K562 (cell line): Measurements from ENCODE around the gene GAL3ST2. TPM values are rescaled to one million over a fixed set of nuclear protein-coding genes. Genes with fewer than 3 reads are reported as not detected.

Source experiments
- ATAC-seq: fragments of 200-7000 bp; cut with Tn5 transposase; 3 replicates; pipeline ENCODE4 v1.9.1; 2020; ENCODE audit warnings: moderate library complexity
- BruUV-seq: library from RNA; stranded (reverse); fragments of 400-500 nt; replicated peaks from 2 replicates; lab custom pipeline; 2021; lab: Mats Ljungman, UMichigan
- CTCF ChIA-PET: fragments of 300-600 bp; formaldehyde crosslinking; extraction: SDS; loops from one replicate; lab custom pipeline; 2021; ENCODE audit warnings: low intra/inter-chr PET ratio; lab: Yijun Ruan, JAX
- POLR2A ChIA-PET: fragments of 300-600, 350-650 bp; sonication (Branson Sonifier 250); formaldehyde crosslinking; extraction: SDS; loops from one replicate; lab custom pipeline; 2021; ENCODE audit warnings: antibody characterized with exemption, inconsistent platforms; lab: Yijun Ruan, JAX
- DNase-seq, 4 experiments: peaks; one replicate each; pipeline versions ENCODE4 v3.0.0 to v3.0.0-alpha.2; 2011 to 2018; ENCODE audit warnings: low spot score in 3 of 4, mixed read lengths in 3 of 4; ENCODE audit errors: extremely low read depth in 1 of 4
- FAIRE-seq: peaks from 2 replicates; lab custom pipeline; 2011; peaks lifted over from hg19 to GRCh38; lab: Jason Lieb, UNC
- H2AFZ ChIP-seq: 2 replicates; pipeline ENCODE4 v1.6.0; 2011; ENCODE audit warnings: low read depth, low read length, control low read depth, inconsistent platforms
- H3K27ac ChIP-seq: fragments of 200-600 bp; 3 replicates; pipeline ENCODE4 v1.8.0; 2011; ENCODE audit warnings: low read depth, mild to moderate bottlenecking, control low read depth, inconsistent platforms, low read length, moderate library complexity, mixed read lengths; ENCODE audit errors: extremely low read depth
- H3K27me3 ChIP-seq, 2 experiments: fragments of 300-600 bp in 1 of 2; 2 replicates in 1 of 2; 3 replicates in 1 of 2; pipeline versions ENCODE4 v1.6.0 to v1.8.0; 2011; ENCODE audit warnings: inconsistent platforms in 2 of 2, low read length in 2 of 2, mild to moderate bottlenecking in 1 of 2, mixed read lengths in 1 of 2, moderate library complexity in 1 of 2; ENCODE audit not compliant: control insufficient read depth in 2 of 2, insufficient read depth in 2 of 2
- H3K36me3 ChIP-seq: fragments of 300-600 bp; 3 replicates; pipeline ENCODE4 v1.8.0; 2011; ENCODE audit warnings: mild to moderate bottlenecking, low read length, inconsistent platforms; ENCODE audit not compliant: control insufficient read depth, insufficient read depth
- H3K4me1 ChIP-seq, 2 experiments: fragments of 200-600 bp in 1 of 2; replicated peaks in 1 of 2; 2 replicates in 1 of 2; 3 replicates in 1 of 2; pipeline versions ENCODE4 v1.5.1 to v1.8.0; 2011; ENCODE audit warnings: inconsistent platforms in 2 of 2, low read length in 2 of 2, mild to moderate bottlenecking in 1 of 2, mixed read lengths in 1 of 2, moderate library complexity in 1 of 2; ENCODE audit not compliant: control insufficient read depth in 2 of 2, insufficient read depth in 2 of 2
- H3K4me2 ChIP-seq: 2 replicates; pipeline ENCODE4 v1.6.1; 2011; ENCODE audit warnings: low read length, control low read depth, inconsistent platforms, mixed read lengths; ENCODE audit not compliant: insufficient read depth
- H3K4me3 ChIP-seq: fragments of 200-600 bp; sonication (generic), shearing (Covaris generic); 2 replicates; pipeline ENCODE4 v1.5.1; 2016; ENCODE audit warnings: control low read depth, inconsistent platforms
- H3K79me2 ChIP-seq: fragments of 200-600 bp; 3 replicates; pipeline ENCODE4 v1.8.0; 2011; ENCODE audit warnings: low read length, inconsistent platforms; ENCODE audit not compliant: control insufficient read depth, insufficient read depth
- H3K9ac ChIP-seq, 2 experiments: 2 replicates each; pipeline versions ENCODE4 v1.6.0 to v1.6.1; 2011; ENCODE audit warnings: low read depth in 2 of 2, low read length in 2 of 2, control low read depth in 1 of 2, inconsistent platforms in 1 of 2, mild to moderate bottlenecking in 1 of 2, mixed read lengths in 1 of 2; ENCODE audit not compliant: insufficient read depth in 1 of 2
- H3K9me1 ChIP-seq: one replicate; pipeline ENCODE4 v1.6.0; 2011; ENCODE audit warnings: inconsistent platforms, mild to moderate bottlenecking, low read length, moderate library complexity; ENCODE audit not compliant: control insufficient read depth, insufficient read depth
- H3K9me3 ChIP-seq: replicated peaks from 2 replicates; pipeline ENCODE4 v1.5.1; 2011; ENCODE audit warnings: low read depth, low read length, inconsistent platforms; ENCODE audit not compliant: control insufficient read depth, insufficient read depth
- H4K20me1 ChIP-seq: replicated peaks from 2 replicates; pipeline ENCODE4 v1.6.1; 2011; ENCODE audit warnings: low read length, inconsistent platforms, mixed read lengths; ENCODE audit not compliant: control insufficient read depth, insufficient read depth
- ESRRB ChIP-seq: fragments of 250-450 bp; sonication (Bioruptor Pico); IDR thresholded peaks from 2 replicates; pipeline ENCODE4 v1.5.0; 2020; ENCODE audit warnings: mild to moderate bottlenecking, moderate library complexity, borderline replicate concordance
- FOSL1 ChIP-seq: fragments of 200-800 bp; sonication (Bioruptor generic); conservative IDR thresholded peaks from 2 replicates; pipeline ENCODE4 v1.6.1; 2016; ENCODE audit warnings: missing genetic modification characterization, missing compliant biosample characterization
- FOXJ3 ChIP-seq: sonication (generic); formaldehyde crosslinking; IDR thresholded peaks from 2 replicates; pipeline ENCODE4 v1.4.0; 2020; ENCODE audit warnings: mild to moderate bottlenecking, missing genetic modification reagents
- HBP1 ChIP-seq: fragments of 450-650 bp; formaldehyde crosslinking; IDR thresholded peaks from 2 replicates; pipeline ENCODE4 v1.4.0; 2022; ENCODE audit warnings: missing genetic modification characterization
- HNRNPH1 ChIP-seq: fragments of 200-400 bp; formaldehyde crosslinking; optimal IDR thresholded peaks from 2 replicates; pipeline ENCODE3; 2017; ENCODE audit warnings: low read depth, mild to moderate bottlenecking, low read length, moderate library complexity
- LEF1 ChIP-seq: fragments of 450-650 bp; IDR thresholded peaks from 2 replicates; pipeline ENCODE4 v1.6.1; 2016; ENCODE audit warnings: mild to moderate bottlenecking
- NFE2 ChIP-seq: IDR thresholded peaks from 2 replicates; pipeline ENCODE4 v1.6.1; 2014; ENCODE audit warnings: antibody characterized with exemption, low read depth
- RBM39 ChIP-seq: fragments of 200-400 bp; formaldehyde crosslinking; optimal IDR thresholded peaks from 2 replicates; pipeline ENCODE3; 2018; ENCODE audit warnings: low read depth, low read length
- SAFB ChIP-seq: fragments of 200-400 bp; formaldehyde crosslinking; IDR thresholded peaks from 2 replicates; pipeline ENCODE4 v1.6.1; 2017; ENCODE audit warnings: low read depth, low read length, borderline replicate concordance
- SIRT6 ChIP-seq: IDR thresholded peaks from one replicate; pipeline ENCODE4 v1.6.1; 2012; ENCODE audit warnings: low read depth, mild to moderate bottlenecking, control low read depth, inconsistent platforms, low read length, moderate library complexity
- TSC22D4 ChIP-seq: fragments of 450-650 bp; IDR thresholded peaks from 2 replicates; pipeline ENCODE4 v1.6.1; 2016; ENCODE audit warnings: missing genetic modification characterization, missing biosample characterization, control low read depth
- XRCC3 ChIP-seq: fragments of 450-650 bp; IDR thresholded peaks from 2 replicates; pipeline ENCODE4 v1.6.1; 2017; ENCODE audit warnings: mild to moderate bottlenecking, moderate library complexity
- ZFP36 ChIP-seq: fragments of 150-350 bp; IDR thresholded peaks from 2 replicates; pipeline ENCODE4 v1.6.1; 2018; ENCODE audit warnings: low read length, low read depth; ENCODE audit not compliant: partially characterized antibody
- ZNF77 ChIP-seq: fragments of 250-450 bp; sonication (Bioruptor Pico); IDR thresholded peaks from 2 replicates; pipeline ENCODE4 v1.5.0; 2020
- WGBS: fragments of 100-300 bp; shearing (Covaris generic); methylation state at CpG from one replicate; pipeline ENCODE4 v1.1.6; 2016; ENCODE audit warnings: low coverage, mixed read lengths; ENCODE audit not compliant: insufficient coverage; ENCODE audit errors: missing lambda C conversion rate; 5-methylcytosine and 5-hydroxymethylcytosine counted together
- in situ Hi-C: fragments of 300-500 bp; cut with MboI; formaldehyde crosslinking; loops from 4 replicates; pipeline ENCODE4 v1.15.0; 2018; ENCODE audit warnings: inconsistent platforms, mixed read lengths
- intact Hi-C: fragments of 100-400 bp; cut with micrococcal nuclease; formaldehyde crosslinking; loops from 2 replicates; pipeline ENCODE4 v1.14.2; 2022
- polyA plus RNA-seq, 8 experiments: library from polyadenylated mRNA; depleted of rRNA in 4 of 8; stranded (reverse) in 5 of 8; unstranded in 3 of 8; fragments of >200 nt; fragmentation: Nextera tagmentation in 2 of 8; fragmentation: Illumina TruSeq in 1 of 8; extraction: Ambion mirVana in 2 of 8; extraction: Trizol in 1 of 8; gene quantifications; 2 replicates each; pipeline versions ENCODE4 v1.2.1 to v1.2.3, GENCODE V29; 2011 to 2014; ENCODE audit warnings: inconsistent platforms in 1 of 8, missing spikeins in 1 of 8
- total RNA-seq, 7 experiments: library from RNA; depleted of rRNA in 6 of 7; stranded (reverse); fragments of >200 nt in 6 of 7; fragmentation: Illumina TruSeq in 2 of 7; extraction: Trizol in 2 of 7; gene quantifications; 2 replicates each; pipeline versions ENCODE4 v1.2.1 to v1.2.3, GENCODE V29; 2011 to 2021; ENCODE audit warnings: low replicate concordance in 1 of 7
- TF ChIP-seq, protein P1 (sequence below): fragments of 250-450 bp; sonication (Bioruptor Pico); IDR thresholded peaks from 2 replicates; pipeline ENCODE4 v1.4.0; 2020; ENCODE audit warnings: mild to moderate bottlenecking, moderate library complexity
- TF ChIP-seq, protein P2 (sequence below), 3 experiments: IDR thresholded peaks in 2 of 3; conservative IDR thresholded peaks in 1 of 3; 2 replicates each; pipeline ENCODE4 v1.5.1; 2011 to 2012; ENCODE audit warnings: low read length in 3 of 3, mild to moderate bottlenecking in 3 of 3, control low read depth in 2 of 3, improper control_type of control experiment in 1 of 3, inconsistent platforms in 1 of 3, low read depth in 1 of 3, mixed read lengths in 1 of 3, moderate library complexity in 1 of 3; ENCODE audit not compliant: insufficient read depth in 2 of 3

The GAL3ST2 gene
- total and polyA plus RNA-seq, 9 of the 15 experiments (the other 6 are each of a cell fraction or from before 2014, with no cell fraction given) = 0.42 TPM; not detected in 8

DNA sequence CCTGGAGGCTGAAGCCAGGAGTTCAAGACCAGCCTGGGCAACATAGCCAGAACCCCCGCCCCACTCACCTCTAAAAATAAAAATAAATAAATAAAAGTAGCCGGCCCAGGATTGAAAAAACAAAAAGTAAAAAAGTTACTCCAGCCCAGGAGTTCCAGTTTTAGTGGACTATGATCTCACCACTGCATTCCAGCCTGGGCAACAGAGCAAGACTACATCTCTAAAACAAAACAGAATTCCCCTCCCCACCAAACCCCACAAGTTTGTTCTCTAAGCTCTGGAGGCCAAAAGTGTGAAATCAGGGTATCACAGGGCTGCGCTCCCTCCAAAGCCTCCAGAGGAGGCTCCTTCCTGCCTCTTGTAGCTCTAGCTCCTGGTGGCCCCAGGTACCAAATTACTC lies 40.5 kb upstream of the GAL3ST2 start:
- H3K4me3 ChIP-seq = no peak overlapping the region
- ChIA-PET CTCF (no interaction called here), POLR2A (interaction anchor here (0.6 kb wide), 1 partner anchor 34 kb away, joined by 3 read pairs; the partner anchor contains the start of gene ING5)

More for the DNA sequence above, 40.5 kb upstream of the GAL3ST2 start:
- Histone ChIP-seq H2AFZ (no peak overlapping the region), H3K9me1 (no peaks in the 10 kb centered on the region), H3K4me1 (peaks cover 2 to 50% of the 10 kb centered on the region in 2 experiments; a peak in 3 of 5 replicates), H4K20me1 (no peaks in the 10 kb centered on the region), H3K79me2 (peaks cover 19% of the 10 kb centered on the region), H3K27me3 (no peaks in the 10 kb centered on the region), H3K9me3 (no peaks in the 10 kb centered on the region), H3K36me3 (peaks cover 14% of the 10 kb centered on the region; the same call in 1 of the 3 replicates)
- ATAC-seq (no peak), FAIRE-seq (no peak)
- 86% methylated on average over 2 of the region's 3 CpGs for WGBS
- intact Hi-C loops = no loop called here
- in situ Hi-C loops = no loop called here
- TF ChIP-seq, protein P1, sequence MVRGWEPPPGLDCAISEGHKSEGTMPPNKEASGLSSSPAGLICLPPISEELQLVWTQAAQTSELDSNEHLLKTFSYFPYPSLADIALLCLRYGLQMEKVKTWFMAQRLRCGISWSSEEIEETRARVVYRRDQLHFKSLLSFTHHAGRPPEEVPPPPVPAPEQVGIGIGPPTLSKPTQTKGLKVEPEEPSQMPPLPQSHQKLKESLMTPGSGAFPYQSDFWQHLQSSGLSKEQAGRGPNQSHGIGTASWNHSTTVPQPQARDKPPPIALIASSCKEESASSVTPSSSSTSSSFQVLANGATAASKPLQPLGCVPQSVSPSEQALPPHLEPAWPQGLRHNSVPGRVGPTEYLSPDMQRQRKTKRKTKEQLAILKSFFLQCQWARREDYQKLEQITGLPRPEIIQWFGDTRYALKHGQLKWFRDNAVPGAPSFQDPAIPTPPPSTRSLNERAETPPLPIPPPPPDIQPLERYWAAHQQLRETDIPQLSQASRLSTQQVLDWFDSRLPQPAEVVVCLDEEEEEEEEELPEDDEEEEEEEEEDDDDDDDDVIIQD (CRISPR knock-in tag) = no peak
- TF ChIP-seq ZNF77 (CRISPR knock-in tag) (no peak), FOSL1 (tag) (no peak), HBP1 (CRISPR knock-in tag) (no peak), SAFB (no peak), ZFP36 (no peak), ESRRB (CRISPR knock-in tag) (no peak), XRCC3 (no peak), SIRT6 (no peak), RBM39 (no peak), LEF1 (no peak), NFE2 (no peak), TSC22D4 (tag) (no peak), FOXJ3 (CRISPR knock-in tag) (no peak), HNRNPH1 (no peak)
- TF ChIP-seq, protein P2, sequence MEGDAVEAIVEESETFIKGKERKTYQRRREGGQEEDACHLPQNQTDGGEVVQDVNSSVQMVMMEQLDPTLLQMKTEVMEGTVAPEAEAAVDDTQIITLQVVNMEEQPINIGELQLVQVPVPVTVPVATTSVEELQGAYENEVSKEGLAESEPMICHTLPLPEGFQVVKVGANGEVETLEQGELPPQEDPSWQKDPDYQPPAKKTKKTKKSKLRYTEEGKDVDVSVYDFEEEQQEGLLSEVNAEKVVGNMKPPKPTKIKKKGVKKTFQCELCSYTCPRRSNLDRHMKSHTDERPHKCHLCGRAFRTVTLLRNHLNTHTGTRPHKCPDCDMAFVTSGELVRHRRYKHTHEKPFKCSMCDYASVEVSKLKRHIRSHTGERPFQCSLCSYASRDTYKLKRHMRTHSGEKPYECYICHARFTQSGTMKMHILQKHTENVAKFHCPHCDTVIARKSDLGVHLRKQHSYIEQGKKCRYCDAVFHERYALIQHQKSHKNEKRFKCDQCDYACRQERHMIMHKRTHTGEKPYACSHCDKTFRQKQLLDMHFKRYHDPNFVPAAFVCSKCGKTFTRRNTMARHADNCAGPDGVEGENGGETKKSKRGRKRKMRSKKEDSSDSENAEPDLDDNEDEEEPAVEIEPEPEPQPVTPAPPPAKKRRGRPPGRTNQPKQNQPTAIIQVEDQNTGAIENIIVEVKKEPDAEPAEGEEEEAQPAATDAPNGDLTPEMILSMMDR (IDR thresholded peaks at IDR 0.05 in 2 of 3, conservative IDR thresholded peaks at IDR 0.05 in 1 of 3; ENCODE audit: insufficient read depth in 2 of 3, low read depth in 1 of 3, low read length in 3 of 3) = no peak
- TF ChIP-seq, all 486 proteins: peak for 0
- Histone ChIP-seq H3K27ac (no peak overlapping the region), H3K4me2 (no peak overlapping the region), H3K9ac (no peak overlapping the region)
- no TSS peak for BruUV-seq
- no peak for DNase-seq
